ENCODE measurements around the gene ANP32A.

The ANP32A gene

GRCh38 chr15:68797599-68798345, 22.9 kb downstream of the ANP32A start:
- no peak for DNase-seq

- DNase-seq, result no peak
Observed at GRCh38 chr15:68797191-68797590, 23.5 kb downstream of the ANP32A start.

GRCh38 chr15:68796576-68796975, 24.1 kb downstream of the ANP32A start:
- DNase-seq, result no peak

- DNase-seq, result peak; percentile 50
Observed at GRCh38 chr15:68795298-68795848, 25.3 kb downstream of the ANP32A start.

- no peak for DNase-seq
Observed at GRCh38 chr15:68794863-68795262, 25.8 kb downstream of the ANP32A start.

- no peak for DNase-seq
Observed at GRCh38 chr15:68794307-68794706, 26.4 kb downstream of the ANP32A start.

- no peak for DNase-seq
Observed at GRCh38 chr15:68793776-68794175, 26.9 kb downstream of the ANP32A start.

GRCh38 chr15:68792901-68793766, 27.6 kb downstream of the ANP32A start:
- no peak for DNase-seq

- peak; percentile 14 to 52 for DNase-seq
Observed at GRCh38 chr15:68791431-68792283, 29.0 kb downstream of the ANP32A start.

- DNase-seq, result no peak
Observed at GRCh38 chr15:68790910-68791309, 29.8 kb downstream of the ANP32A start.

GRCh38 chr15:68790242-68790575, 30.5 kb downstream of the ANP32A start:
- no peak for DNase-seq

- DNase-seq, result no peak
Observed at GRCh38 chr15:68789534-68790241, 31.0 kb downstream of the ANP32A start.

GRCh38 chr15:68789091-68789490, 31.6 kb downstream of the ANP32A start:
- DNase-seq, result no peak

GRCh38 chr15:68788264-68788624, 32.5 kb downstream of the ANP32A start:
- DNase-seq, result no peak

- DNase-seq, result no peak
Observed at GRCh38 chr15:68787609-68788263, 33.0 kb downstream of the ANP32A start.

GRCh38 chr15:68786753-68787152, 33.9 kb downstream of the ANP32A start:
- no peak for DNase-seq

GRCh38 chr15:68785541-68785940, 35.2 kb downstream of the ANP32A start:
- no peak for DNase-seq

GRCh38 chr15:68784206-68784605, 36.5 kb downstream of the ANP32A start:
- DNase-seq, result no peak

GRCh38 chr15:68783226-68784058, 37.3 kb downstream of the ANP32A start:
- peak; percentile 61 to 63 for DNase-seq

GRCh38 chr15:68782589-68783161, 38.0 kb downstream of the ANP32A start:
- no peak for DNase-seq

All from stimulated activated CD4-positive, alpha-beta T cell treated with anti-CD3 and anti-CD28 coated beads, Interleukin-4, amount 100 ng/mL, for 4 hours (primary cell).